ENCODE data around the gene HS1BP3.

Gene HS1BP3

GRCh38 chr2:20650877-20651730, at the start of gene HS1BP3:
Gene HS1BP3 (minus strand): TSS chr2:20651098. CDS start chr2:20651063, 35 bp downstream.
- DNase-seq: peak; percentile 91

DNA sequence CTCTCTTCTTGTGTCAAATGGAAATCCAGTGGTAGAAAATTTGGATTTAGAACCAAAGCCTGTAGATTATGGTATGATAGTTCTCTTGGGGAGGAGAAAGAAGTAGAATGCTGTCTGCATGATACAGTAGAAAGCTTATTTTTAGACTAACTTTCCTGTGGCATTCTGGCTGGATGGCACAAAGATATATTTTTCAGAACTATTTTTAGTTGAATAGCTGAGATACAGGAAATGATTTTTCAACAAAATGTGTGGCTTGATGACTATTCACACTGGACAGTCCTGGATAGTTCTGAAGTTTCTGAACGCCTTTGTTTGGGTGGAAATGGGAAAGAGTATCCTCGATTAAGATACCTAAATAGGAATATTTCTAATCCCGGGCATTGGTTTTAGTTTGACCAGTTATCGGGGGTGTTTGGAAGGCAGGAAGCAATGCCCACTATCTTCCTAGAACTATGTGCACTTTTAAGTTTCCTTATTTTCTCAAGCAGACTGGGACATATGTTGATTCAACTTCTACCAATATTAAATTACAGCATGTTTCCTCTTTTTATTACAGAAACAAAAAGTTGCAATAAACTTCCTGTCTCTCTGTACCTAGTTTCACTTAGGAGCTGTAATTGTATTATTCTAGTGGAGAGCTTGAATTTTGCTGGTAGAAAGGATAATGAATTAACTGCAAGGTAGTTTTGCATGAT, 48.2 kb upstream of the HS1BP3 start:
- DNase-seq: no peak

GRCh38 chr2:20697322-20697934, 46.5 kb upstream of the HS1BP3 start:
- DNase-seq: no peak

GRCh38 chr2:20696366-20696765, 45.5 kb upstream of the HS1BP3 start:
- DNase-seq: no peak

- DNase-seq: no peak
Measured at GRCh38 chr2:20693317-20693716, 42.4 kb upstream of the HS1BP3 start.

DNA sequence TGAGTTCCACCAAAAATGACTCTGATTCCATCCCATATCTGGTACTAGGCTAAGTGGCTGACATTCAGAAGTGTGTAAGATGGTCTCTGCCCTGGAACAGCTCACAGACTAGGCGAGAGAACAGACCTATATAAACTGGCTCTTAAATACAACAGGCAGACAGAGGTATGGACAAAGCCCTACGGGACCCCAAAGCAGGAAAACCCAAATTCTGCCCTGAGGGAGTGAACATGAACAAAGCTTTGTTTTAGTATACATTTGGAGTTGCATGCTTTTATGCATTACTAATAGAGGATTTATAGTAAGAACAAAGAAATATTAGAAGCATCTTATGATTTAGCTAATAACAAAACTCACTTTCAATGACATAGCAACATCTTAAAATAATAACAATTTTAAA, 41.2 kb upstream of the HS1BP3 start:
- no peak for DNase-seq

DNA sequence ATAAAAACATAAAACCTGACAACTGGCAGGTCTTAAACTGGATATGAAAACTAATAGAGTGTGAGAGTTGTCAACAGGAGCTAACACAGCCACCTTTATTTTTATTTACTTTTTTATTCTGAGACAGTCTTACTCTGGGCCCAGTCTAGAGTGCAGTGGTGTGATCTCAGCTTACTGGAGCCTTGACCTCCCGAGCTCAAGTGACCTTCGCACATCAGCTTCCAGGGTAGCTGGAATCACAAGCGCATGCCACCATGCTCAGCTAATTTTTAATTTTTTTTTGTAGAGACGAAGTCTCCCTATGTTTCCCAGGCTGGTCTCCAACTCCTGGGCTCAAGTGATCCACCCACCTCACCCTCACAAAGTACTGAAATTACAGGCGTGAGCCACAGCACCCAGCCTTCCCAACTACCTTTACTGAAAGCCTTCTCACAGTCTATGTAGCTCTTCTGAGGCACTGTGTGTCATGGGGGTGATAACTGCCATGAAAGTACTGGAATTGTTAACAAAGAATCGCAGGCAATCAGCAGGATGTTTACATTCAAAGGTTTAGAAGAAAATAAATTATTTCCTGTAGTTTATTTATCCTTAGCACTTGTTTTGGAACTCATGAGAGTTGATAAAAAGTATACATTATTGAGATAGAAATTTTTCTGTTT, 40.3 kb upstream of the HS1BP3 start:
- no peak for DNase-seq

DNA sequence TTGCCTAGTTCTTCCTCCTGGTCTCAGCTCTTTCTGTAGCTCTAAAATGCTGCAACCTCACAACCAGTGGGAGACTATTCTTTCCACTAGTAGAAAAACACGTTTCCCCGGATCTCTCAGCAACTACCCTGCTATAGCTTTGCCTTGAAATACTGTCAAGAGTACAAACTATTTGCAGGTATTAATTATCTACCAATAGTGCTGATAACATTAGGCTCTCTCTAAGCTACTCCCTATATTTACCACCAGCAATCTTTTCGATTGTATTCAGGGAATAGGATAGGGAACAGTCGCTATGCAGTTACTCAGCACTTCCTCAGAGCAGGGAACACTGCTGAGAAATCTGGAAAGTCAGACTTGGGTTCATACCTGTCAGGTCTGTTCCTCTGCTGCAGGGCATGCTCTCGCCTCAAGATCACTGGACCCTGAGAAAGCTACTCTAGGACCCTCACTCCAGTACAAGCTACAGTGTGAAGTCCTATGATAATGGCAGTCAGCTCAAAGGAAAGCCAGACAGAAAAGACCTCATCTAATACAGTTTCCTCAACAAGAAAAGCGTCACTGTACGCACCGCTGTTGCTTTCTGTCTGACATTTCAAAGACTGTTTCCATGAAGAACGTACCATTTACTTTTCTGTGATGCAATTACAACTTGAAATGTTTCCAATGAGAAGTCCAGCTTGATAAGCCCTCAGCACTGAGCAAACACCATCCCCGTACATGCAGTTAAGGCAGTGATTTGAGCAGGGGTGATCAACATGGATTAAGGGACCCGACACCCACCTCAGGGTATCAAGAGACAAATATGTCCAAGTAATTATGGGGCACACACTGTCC, 38.7 kb upstream of the HS1BP3 start:
- DNase-seq: no peak

DNA sequence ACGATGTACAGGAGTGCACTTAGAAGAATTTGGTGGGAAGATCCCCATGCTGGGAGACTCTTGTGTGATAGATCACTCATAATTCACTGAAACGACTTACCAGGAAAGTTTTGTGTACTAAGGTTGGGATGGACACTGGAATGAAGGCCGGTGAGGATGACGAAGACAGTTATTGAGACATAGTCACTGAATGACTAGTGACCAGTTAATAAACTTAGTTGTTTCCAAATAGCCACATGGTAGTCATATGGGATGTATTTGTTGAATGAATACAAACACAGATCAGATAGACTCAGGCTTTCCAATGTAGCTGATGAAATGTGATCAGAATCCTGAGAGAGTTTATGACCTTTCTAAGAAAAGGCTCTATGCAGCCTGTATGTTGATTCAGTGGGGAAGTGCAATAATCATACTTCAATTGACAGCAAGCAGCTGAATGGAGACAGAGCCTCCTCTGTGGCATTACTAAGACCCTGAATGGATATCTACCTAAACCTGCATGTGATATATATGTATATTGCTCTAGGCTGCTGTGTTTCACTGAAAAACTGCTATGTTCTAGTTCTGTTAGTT, 36.4 kb upstream of the HS1BP3 start:
- DNase-seq: no peak

GRCh38 chr2:20684581-20685063, 33.7 kb upstream of the HS1BP3 start:
- no peak for DNase-seq

GRCh38 chr2:20682167-20682920, 31.4 kb upstream of the HS1BP3 start:
- DNase-seq: no peak

- DNase-seq: no peak
Measured at GRCh38 chr2:20680744-20681375, 30.0 kb upstream of the HS1BP3 start.

DNA sequence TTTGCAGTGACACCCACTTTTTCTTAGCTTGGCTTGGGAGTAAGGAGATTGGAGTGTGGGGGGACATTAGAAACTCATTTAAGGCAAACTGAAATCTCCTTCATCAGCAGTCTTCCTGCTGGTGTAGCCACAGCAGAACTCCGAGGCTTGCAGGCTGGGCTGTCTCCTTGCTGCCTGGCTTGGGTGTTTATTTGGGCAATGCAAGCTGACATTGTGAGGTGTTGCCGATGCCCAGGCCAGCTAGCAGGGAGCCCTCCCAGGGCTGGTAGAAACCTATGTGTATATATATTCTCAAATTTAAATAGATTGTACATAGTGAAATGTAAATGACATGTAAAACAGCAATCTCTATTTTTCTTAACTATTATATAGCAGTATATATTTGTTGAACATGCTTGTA, 27.9 kb upstream of the HS1BP3 start:
- no peak for DNase-seq

- no peak for DNase-seq
Measured at GRCh38 chr2:20678086-20678395, 27.1 kb upstream of the HS1BP3 start.

DNA sequence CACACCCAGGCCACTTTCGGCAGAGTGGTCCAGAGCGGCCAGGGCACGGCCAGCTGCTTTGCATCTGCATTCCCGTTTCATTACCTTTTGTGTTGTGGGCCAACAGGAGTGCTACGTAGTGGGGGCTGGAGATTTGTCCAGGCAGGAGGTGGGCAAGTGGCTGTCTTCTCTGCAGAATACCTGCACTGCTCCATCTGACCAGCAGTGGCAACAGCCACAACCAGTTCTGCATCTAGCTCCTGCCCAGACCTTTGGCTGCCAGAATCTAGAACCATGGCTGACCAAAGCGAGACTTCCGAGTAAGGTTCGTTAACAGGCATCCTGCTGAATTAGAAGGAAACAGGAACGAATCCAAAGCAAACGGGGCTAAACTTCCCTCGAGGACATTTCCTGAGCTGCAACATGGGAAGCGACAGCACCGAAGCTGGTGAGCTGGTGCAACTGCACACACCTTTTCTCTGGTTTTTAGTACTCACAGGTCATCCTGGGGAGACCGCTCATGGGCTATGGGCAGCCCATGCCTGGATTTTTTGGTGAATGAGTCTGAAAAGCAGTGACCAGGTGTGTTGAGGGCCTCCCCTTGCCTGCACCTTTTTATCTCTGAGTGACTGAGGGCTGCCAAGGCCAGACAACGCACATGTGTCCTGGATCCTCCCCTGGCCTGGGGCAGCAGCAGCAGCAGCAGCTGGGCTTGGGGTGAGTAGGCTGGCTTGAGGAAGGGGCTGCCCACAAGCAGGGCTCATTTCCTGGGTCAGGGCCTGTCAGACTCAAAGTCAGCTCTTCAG, 26.6 kb upstream of the HS1BP3 start:
- no peak for DNase-seq

DNA sequence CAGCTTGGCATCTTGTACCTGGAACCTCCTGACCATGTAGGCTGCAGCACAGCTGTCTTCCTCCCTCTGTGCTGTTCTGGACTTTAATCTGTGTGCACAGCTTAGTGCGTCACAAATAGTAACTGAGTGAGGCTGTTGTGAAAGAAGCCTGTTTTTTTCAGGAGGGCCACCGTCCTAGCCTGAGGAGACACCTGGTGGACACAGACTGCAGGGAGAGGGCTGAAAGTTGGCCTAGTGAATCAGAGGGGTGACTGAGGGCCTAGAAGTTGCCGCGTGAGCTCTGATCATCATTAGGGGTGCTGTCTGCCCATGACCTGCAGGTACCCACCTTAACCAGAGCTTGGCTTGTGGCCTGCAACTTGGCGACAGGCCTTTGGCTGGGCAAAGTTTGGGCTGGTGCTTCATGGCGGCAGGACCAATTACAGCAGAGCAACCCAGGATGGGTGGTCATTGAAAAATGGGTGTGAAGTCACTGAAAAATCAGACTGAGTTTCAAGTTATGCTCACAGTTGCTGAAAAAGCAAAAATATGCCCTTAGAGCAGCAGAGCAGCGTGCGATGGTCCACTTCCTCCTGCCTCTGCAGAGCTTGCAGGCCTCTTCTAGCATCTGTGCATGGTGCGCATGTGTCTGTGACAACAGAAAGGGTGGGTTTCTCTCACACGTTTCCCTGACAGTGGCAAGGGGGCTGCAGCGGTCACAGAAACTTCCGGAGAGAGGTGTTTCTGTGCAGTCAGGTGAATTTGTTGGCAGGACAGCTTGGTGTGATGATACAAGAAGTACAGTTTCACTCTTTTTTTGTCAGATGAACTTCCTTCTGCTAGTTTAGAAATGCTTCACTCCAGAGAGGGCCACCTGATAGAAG, 25.7 kb upstream of the HS1BP3 start:
- no peak for DNase-seq

DNA sequence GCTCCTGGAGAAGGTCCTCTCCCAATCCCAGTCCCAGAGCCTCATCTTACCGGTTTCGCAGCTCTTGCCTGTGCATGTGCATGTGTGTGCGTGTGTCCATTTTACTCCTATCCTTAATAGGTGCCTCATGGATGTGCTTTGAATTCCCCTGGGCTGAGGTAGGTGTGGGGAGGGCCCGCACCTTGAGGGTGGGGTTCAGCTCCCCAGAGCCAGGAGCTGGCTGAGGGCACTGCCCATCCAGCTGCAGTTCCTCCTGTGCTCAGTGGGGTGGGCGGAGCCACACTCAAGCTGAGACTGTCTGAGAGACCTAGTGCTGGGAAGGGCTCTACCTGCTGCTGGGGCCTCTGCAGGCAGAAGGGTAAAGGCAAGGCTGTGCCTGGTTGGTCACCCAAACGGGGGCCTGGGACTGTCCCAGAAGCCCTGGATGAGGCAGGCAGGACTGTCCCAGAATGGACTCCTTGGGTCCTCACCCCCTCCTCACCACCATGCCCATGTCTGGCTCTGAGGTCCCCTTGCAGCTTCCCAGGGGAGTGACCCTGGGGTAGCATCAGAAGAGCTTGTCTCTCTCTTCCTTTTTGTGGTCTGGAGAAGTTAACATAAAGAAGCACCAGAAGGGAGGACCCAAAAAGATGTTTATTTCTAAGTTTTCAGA, 24.9 kb upstream of the HS1BP3 start:
- no peak for DNase-seq

DNA sequence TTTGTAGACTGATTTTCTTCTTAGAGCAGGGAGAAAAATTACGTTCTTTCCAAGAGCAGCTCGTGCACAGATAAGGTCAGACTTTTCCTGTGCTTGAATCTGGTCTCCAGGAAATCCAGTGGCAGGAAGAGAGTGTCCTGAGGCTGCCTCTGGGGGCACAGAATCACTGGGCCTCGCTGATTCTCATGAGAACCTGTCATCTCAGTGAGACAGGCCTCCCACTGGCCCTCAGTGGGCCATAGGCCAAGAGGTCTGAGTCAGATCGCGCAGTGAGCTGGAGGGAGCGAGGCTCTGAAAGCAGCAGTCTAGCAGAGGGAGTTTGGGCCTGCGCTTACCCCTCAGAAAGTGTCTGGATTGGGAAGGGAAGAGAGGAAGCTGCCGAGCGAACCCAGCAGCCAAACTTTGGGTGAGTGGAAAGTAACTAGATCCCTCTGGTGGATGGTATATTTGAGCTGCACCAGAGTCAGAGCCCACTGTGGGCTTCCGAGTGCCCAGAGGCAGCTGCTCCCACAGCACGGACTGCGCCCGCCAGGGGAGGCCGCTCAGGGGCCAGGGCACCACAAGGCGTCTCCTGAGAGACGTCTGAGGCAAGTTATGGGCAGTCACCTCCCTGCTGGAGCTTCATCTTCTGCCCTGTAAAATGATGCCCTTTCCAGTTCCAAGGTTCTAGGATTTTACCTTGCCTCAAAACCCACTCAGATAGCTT, 24.2 kb upstream of the HS1BP3 start:
- DNase-seq: no peak
